Endodermal cell (in vitro differentiated cells): Measurements from ENCODE around the gene EMCN. TPM values are rescaled to one million over a fixed set of nuclear protein-coding genes. Genes with fewer than 3 reads are reported as not detected.

Experiments used
- DNase-seq: peaks from one replicate; pipeline ENCODE4 v3.0.0-alpha.2; 2017
- H3K27ac ChIP-seq: 2 replicates; pipeline ENCODE4 v1.5.1; 2013; ENCODE audit warnings: mild to moderate bottlenecking, low read depth, low read length, moderate library complexity
- H3K27me3 ChIP-seq: 2 replicates; pipeline ENCODE4 v1.6.1; 2013; ENCODE audit warnings: mild to moderate bottlenecking, low read length, moderate library complexity; ENCODE audit not compliant: insufficient read depth, control insufficient read depth, poor library complexity, severe bottlenecking
- H3K36me3 ChIP-seq: 2 replicates; pipeline ENCODE4 v1.7.0; 2013; ENCODE audit warnings: mild to moderate bottlenecking, low read length, moderate library complexity; ENCODE audit not compliant: control insufficient read depth, insufficient read depth
- H3K4me1 ChIP-seq: one replicate; pipeline ENCODE4 v1.7.0; 2013; ENCODE audit warnings: low read length; ENCODE audit not compliant: control insufficient read depth, insufficient read depth
- H3K4me3 ChIP-seq: 2 replicates; pipeline ENCODE4 v1.5.1; 2013; ENCODE audit warnings: mild to moderate bottlenecking, low read length, moderate library complexity
- H3K9ac ChIP-seq: 2 replicates; pipeline ENCODE4 v1.6.1; 2013; ENCODE audit warnings: mild to moderate bottlenecking, low read length, moderate library complexity; ENCODE audit not compliant: poor library complexity, severe bottlenecking; ENCODE audit errors: extremely low read depth
- H3K9me3 ChIP-seq: 2 replicates; pipeline ENCODE4 v1.6.1; 2013; ENCODE audit warnings: mild to moderate bottlenecking, low read length, moderate library complexity; ENCODE audit not compliant: control insufficient read depth
- H3K27ac Mint-ChIP-seq: 2 replicates; pipeline ENCODE4 v1.8.0; 2020; ENCODE audit warnings: mixed read lengths
- H3K27me3 Mint-ChIP-seq: 2 replicates; pipeline ENCODE4 v1.8.0; 2021; ENCODE audit warnings: mild to moderate bottlenecking, mixed read lengths; ENCODE audit not compliant: insufficient read depth
- H3K36me3 Mint-ChIP-seq: 2 replicates; pipeline ENCODE4 v1.8.0; 2020; ENCODE audit warnings: low read depth, mixed read lengths
- H3K4me1 Mint-ChIP-seq: 2 replicates; pipeline ENCODE4 v1.8.0; 2020; ENCODE audit warnings: mixed read lengths
- H3K4me3 Mint-ChIP-seq: 2 replicates; pipeline ENCODE4 v1.8.0; 2020; ENCODE audit warnings: mild to moderate bottlenecking, moderate library complexity, mixed read lengths
- H3K9me3 Mint-ChIP-seq: 2 replicates; pipeline ENCODE4 v1.8.0; 2020; ENCODE audit warnings: mild to moderate bottlenecking, mixed read lengths
- CTCF ChIP-seq: fragments of 200-600 bp; sonication (generic); conservative IDR thresholded peaks from 2 replicates; pipeline ENCODE4 v1.5.0; 2021; ENCODE audit warnings: antibody characterized with exemption, mild to moderate bottlenecking
- total RNA-seq, 2 donors: library from RNA; stranded (reverse); fragmentation: NEBNext Ultra II Directional in 1 of 2; extraction: Animal tissue kit (Norgen Biotek cat#: 25700) in 1 of 2; gene quantifications; 2 replicates in 1 of 2; 3 replicates in 1 of 2; pipeline ENCODE4 v1.2.1, GENCODE V29; 2021

Gene EMCN
- total RNA-seq, 2 donors from 2014 or later, result not detected

GRCh38 chr4:100493756-100494155, 24.1 kb downstream of the EMCN start:
- no peak for DNase-seq
- peaks cover 13% of the 10 kb centered on the region for H3K9me3 ChIP-seq
- TF ChIP-seq CTCF, result no peak
- Mint-ChIP-seq H3K27me3 (no peaks in the 10 kb centered on the region), H3K9me3 (peaks cover 4% of the 10 kb centered on the region), H3K36me3 (no peaks in the 10 kb centered on the region), H3K4me1 (no peaks in the 10 kb centered on the region), H3K4me3 (no peak overlapping the region), H3K27ac (no peak overlapping the region)
- H3K27ac ChIP-seq, result no peak overlapping the region
- H3K27me3 ChIP-seq, result no peaks in the 10 kb centered on the region
- no peak overlapping the region for H3K4me3 ChIP-seq
- H3K9ac ChIP-seq, result no peak overlapping the region
- no peaks in the 10 kb centered on the region for H3K4me1 ChIP-seq
- no peaks in the 10 kb centered on the region for H3K36me3 ChIP-seq

- Mint-ChIP-seq H3K36me3 (no peaks in the 10 kb centered on the region), H3K4me3 (no peak overlapping the region), H3K27me3 (no peaks in the 10 kb centered on the region), H3K27ac (no peak overlapping the region), H3K9me3 (peaks cover 4% of the 10 kb centered on the region), H3K4me1 (no peaks in the 10 kb centered on the region)
- Histone ChIP-seq H3K4me3 (no peak overlapping the region), H3K27ac (no peak overlapping the region), H3K9me3 (peaks cover 13% of the 10 kb centered on the region), H3K4me1 (no peaks in the 10 kb centered on the region), H3K36me3 (no peaks in the 10 kb centered on the region), H3K27me3 (no peaks in the 10 kb centered on the region), H3K9ac (no peak overlapping the region)
- no peak for TF ChIP-seq CTCF
- no peak for DNase-seq
These were observed 25.7 kb downstream of the EMCN start for GRCh38 chr4:100492129-100492528.

- H3K36me3 Mint-ChIP-seq, result no peaks in the 10 kb centered on the region
These were observed 28.5 kb downstream of the EMCN start for GRCh38 chr4:100489305-100489704.

More at GRCh38 chr4:100489305-100489704, 28.5 kb downstream of the EMCN start:
- Mint-ChIP-seq H3K4me3 (no peak overlapping the region), H3K4me1 (no peaks in the 10 kb centered on the region), H3K9me3 (peaks cover 4% of the 10 kb centered on the region), H3K27ac (no peak overlapping the region), H3K27me3 (no peaks in the 10 kb centered on the region)
- TF ChIP-seq CTCF, result no peak
- Histone ChIP-seq H3K27me3 (no peaks in the 10 kb centered on the region), H3K4me1 (no peaks in the 10 kb centered on the region), H3K9me3 (peaks cover 13% of the 10 kb centered on the region), H3K9ac (no peak overlapping the region), H3K4me3 (no peak overlapping the region), H3K36me3 (no peaks in the 10 kb centered on the region), H3K27ac (no peak overlapping the region)
- DNase-seq, result no peak
